Loucy (cell line): Measurements from ENCODE around the gene SRBD1.

Source experiments
- H2AFZ ChIP-seq: fragments of 200-600 bp; sonication (generic); 2 replicates; pipeline ENCODE4 v1.6.0; 2016; ENCODE audit warnings: antibody characterized with exemption, mild to moderate bottlenecking, low read length, moderate library complexity
- H3F3A ChIP-seq: fragments of 200-600 bp; 2 replicates; pipeline ENCODE4 v1.6.0; 2016; ENCODE audit warnings: antibody characterized with exemption, low read depth, mild to moderate bottlenecking
- H3K27me3 ChIP-seq: fragments of 200-600 bp; sonication (generic); 2 replicates; pipeline ENCODE4 v1.6.1; 2014; ENCODE audit warnings: low read length, mild to moderate bottlenecking; ENCODE audit not compliant: insufficient read depth, poor library complexity, severe bottlenecking
- H3K36me3 ChIP-seq: fragments of 200-600 bp; sonication (generic); 2 replicates; pipeline ENCODE4 v1.6.1; 2016; ENCODE audit warnings: low read length; ENCODE audit not compliant: insufficient read depth
- H3K4me1 ChIP-seq: fragments of 200-600 bp; sonication (generic); 2 replicates; pipeline ENCODE4 v1.5.1; 2014; ENCODE audit warnings: low read length, mild to moderate bottlenecking; ENCODE audit not compliant: insufficient read depth, poor library complexity, severe bottlenecking
- H3K4me2 ChIP-seq: fragments of 200-600 bp; sonication (generic); 2 replicates; pipeline ENCODE4 v1.6.0; 2014; ENCODE audit warnings: antibody characterized with exemption, low read length, low read depth, mild to moderate bottlenecking; ENCODE audit not compliant: poor library complexity, severe bottlenecking
- H3K4me3 ChIP-seq: fragments of 200-600 bp; sonication (generic); 2 replicates; pipeline ENCODE4 v1.5.1; 2014; ENCODE audit warnings: low read length, mild to moderate bottlenecking, mixed read lengths; ENCODE audit not compliant: poor library complexity, severe bottlenecking
- H3K79me2 ChIP-seq: fragments of 200-600 bp; sonication (generic); 2 replicates; pipeline ENCODE4 v1.6.1; 2014; ENCODE audit warnings: low read length; ENCODE audit not compliant: insufficient read depth
- H3K9ac ChIP-seq: fragments of 200-600 bp; sonication (generic); 2 replicates; pipeline ENCODE4 v1.6.0; 2014; ENCODE audit warnings: mild to moderate bottlenecking, low read depth, low read length, moderate library complexity; ENCODE audit not compliant: poor library complexity, severe bottlenecking
- H3K9me2 ChIP-seq: fragments of 200-600 bp; sonication (generic); replicated peaks from 2 replicates; pipeline ENCODE4 v1.6.1; 2016; ENCODE audit warnings: low read depth, low read length, mixed read lengths
- H3K9me3 ChIP-seq: fragments of 200-600 bp; sonication (generic); 2 replicates; pipeline ENCODE4 v1.6.1; 2014; ENCODE audit warnings: mild to moderate bottlenecking, antibody characterized with exemption, low read length, low read depth; ENCODE audit not compliant: insufficient read depth
- H4K20me1 ChIP-seq: fragments of 200-600 bp; sonication (generic); 2 replicates; pipeline ENCODE4 v1.6.0; 2014; ENCODE audit warnings: antibody characterized with exemption, low read length, mild to moderate bottlenecking; ENCODE audit not compliant: insufficient read depth, poor library complexity, severe bottlenecking
- CTCF ChIP-seq: fragments of 200-600 bp; sonication (generic); conservative IDR thresholded peaks from 2 replicates; pipeline ENCODE4 v1.5.1; 2014; ENCODE audit warnings: mild to moderate bottlenecking, antibody characterized with exemption, low read length
- EZH2phosphoT487 ChIP-seq: fragments of 200-600 bp; IDR thresholded peaks from 2 replicates; pipeline ENCODE4 v1.6.1; 2018; ENCODE audit warnings: antibody characterized with exemption, mild to moderate bottlenecking, moderate library complexity, borderline replicate concordance

SRBD1 gene

DNA sequence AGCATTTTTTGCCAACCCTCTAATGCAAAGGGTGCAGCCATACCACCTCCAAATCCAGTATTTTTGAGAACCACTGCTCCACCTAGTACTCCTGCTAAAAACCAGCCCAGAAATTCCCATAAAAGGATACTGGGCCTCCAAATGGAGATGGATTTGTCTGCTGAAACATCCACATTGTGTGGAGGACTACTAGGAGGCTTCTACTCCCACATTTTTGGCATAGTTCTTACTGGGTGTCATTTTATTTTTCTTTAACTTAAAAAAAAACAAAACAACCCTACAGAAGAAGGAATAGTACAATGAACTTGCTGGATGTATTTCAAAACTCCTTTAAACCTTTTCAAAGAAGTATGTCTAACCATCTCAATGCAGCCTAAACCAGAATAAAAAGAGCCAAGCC lies 219.2 kb downstream of the SRBD1 start:
- H3K4me1 ChIP-seq, result no peaks in the 10 kb centered on the region
- no peak overlapping the region for H3K4me2 ChIP-seq
- no peaks in the 10 kb centered on the region for H3F3A ChIP-seq
- H3K79me2 ChIP-seq, result no peaks in the 10 kb centered on the region
- no peaks in the 10 kb centered on the region for H3K27me3 ChIP-seq
- no peak overlapping the region for H2AFZ ChIP-seq
- H3K36me3 ChIP-seq, result peaks cover 53% of the 10 kb centered on the region; the same call in 1 of the 2 replicates
- H3K9me3 ChIP-seq, result no peaks in the 10 kb centered on the region
- TF ChIP-seq EZH2phosphoT487 (no peak), CTCF (no peak)
- H3K9ac ChIP-seq, result no peak overlapping the region
- no peaks in the 10 kb centered on the region for H3K9me2 ChIP-seq
- no peaks in the 10 kb centered on the region for H4K20me1 ChIP-seq
- no peak overlapping the region for H3K4me3 ChIP-seq

- TF ChIP-seq EZH2phosphoT487 (no peak), CTCF (no peak)
- Histone ChIP-seq H3K9me2 (no peaks in the 10 kb centered on the region), H3K9me3 (no peaks in the 10 kb centered on the region), H3K9ac (no peak overlapping the region), H2AFZ (no peak overlapping the region), H3F3A (no peaks in the 10 kb centered on the region), H4K20me1 (no peaks in the 10 kb centered on the region), H3K27me3 (no peaks in the 10 kb centered on the region), H3K4me3 (no peak overlapping the region), H3K4me2 (no peak overlapping the region), H3K36me3 (peaks cover 53% of the 10 kb centered on the region; the same call in 1 of the 2 replicates), H3K4me1 (no peaks in the 10 kb centered on the region), H3K79me2 (no peaks in the 10 kb centered on the region)
These were observed 220.2 kb downstream of the SRBD1 start for GRCh38 chr2:45390861-45391260.

DNA sequence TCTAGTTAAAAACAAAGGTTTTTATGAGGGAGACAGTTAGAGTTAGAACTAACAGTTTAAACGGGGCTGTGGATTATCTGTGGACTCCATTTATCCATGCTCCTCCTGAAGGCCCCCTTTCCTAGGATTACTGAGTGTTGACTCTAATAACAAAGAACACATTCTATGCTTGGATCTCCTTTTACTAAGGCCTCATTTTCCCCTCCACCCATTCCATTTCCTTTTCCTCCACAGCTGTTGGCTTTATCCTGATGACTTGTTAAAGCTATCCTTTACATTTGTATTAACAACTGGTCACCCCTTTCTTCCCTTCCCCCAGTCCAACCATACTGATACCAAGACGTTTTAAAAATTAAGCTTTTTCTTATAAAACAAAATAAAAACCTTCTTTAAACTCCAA lies 220.6 kb downstream of the SRBD1 start:
- Histone ChIP-seq H3K27me3 (no peaks in the 10 kb centered on the region), H2AFZ (no peak overlapping the region), H3K36me3 (peaks cover 53% of the 10 kb centered on the region; the same call in 1 of the 2 replicates), H3K79me2 (no peaks in the 10 kb centered on the region), H3K4me1 (no peaks in the 10 kb centered on the region), H3F3A (no peaks in the 10 kb centered on the region), H3K9me2 (no peaks in the 10 kb centered on the region), H3K4me3 (no peak overlapping the region), H3K9ac (no peak overlapping the region), H3K4me2 (no peak overlapping the region), H3K9me3 (no peaks in the 10 kb centered on the region), H4K20me1 (no peaks in the 10 kb centered on the region)
- TF ChIP-seq EZH2phosphoT487, result no peak
- no peak for TF ChIP-seq CTCF
